PC-3 (cell line): ENCODE results near the gene ENPP1. TPM values are rescaled to one million over a fixed set of nuclear protein-coding genes. Genes with fewer than 3 reads are reported as not detected.

Source experiments
- ATAC-seq: fragments of 200-7000 bp; cut with Tn5 transposase; 2 replicates; pipeline ENCODE4 v1.9.1; 2020; ENCODE audit warnings: mild to moderate bottlenecking, moderate library complexity
- BruUV-seq: library from RNA; stranded (reverse); fragments of 400-500 nt; replicated peaks from 2 replicates; lab custom pipeline; 2021; lab: Mats Ljungman, UMichigan
- CTCF ChIA-PET: fragments of 300-600 bp; sonication (Branson Sonifier 250); formaldehyde crosslinking; loops from one replicate; lab custom pipeline; 2022; ENCODE audit warnings: antibody characterized with exemption; lab: Charles Lee
- POLR2A ChIA-PET: fragments of 300-600 bp; sonication (Branson Sonifier 250); formaldehyde crosslinking; loops from one replicate; lab custom pipeline; 2022; ENCODE audit warnings: antibody characterized with exemption; ENCODE audit not compliant: unreplicated experiment; lab: Charles Lee
- DNase-seq: peaks from one replicate; pipeline ENCODE4 v3.0.0-alpha.2; 2015
- H2AFZ ChIP-seq: fragments of 300-600 bp; sonication (generic); 2 replicates; pipeline ENCODE4 v1.6.0; 2016; ENCODE audit warnings: antibody characterized with exemption, low read length
- H3F3A ChIP-seq: fragments of 300-600 bp; sonication (generic); one replicate; pipeline ENCODE4 v1.6.0; 2017; ENCODE audit warnings: antibody characterized with exemption, low read length, control low read depth, mild to moderate bottlenecking; ENCODE audit not compliant: unreplicated experiment
- H3K27ac ChIP-seq: fragments of 300-600 bp; sonication (generic); 2 replicates; pipeline ENCODE4 v1.5.1; 2016; ENCODE audit warnings: mild to moderate bottlenecking, low read length
- H3K27me3 ChIP-seq: fragments of 300-600 bp; sonication (generic); 2 replicates; pipeline ENCODE4 v1.6.1; 2016; ENCODE audit warnings: low read length, mixed read lengths
- H3K36me3 ChIP-seq: fragments of 300-600 bp; sonication (generic); 2 replicates; pipeline ENCODE4 v1.6.1; 2016; ENCODE audit warnings: low read depth, mixed run types, low read length, mixed read lengths
- H3K4me1 ChIP-seq: fragments of 300-600 bp; sonication (generic); 2 replicates; pipeline ENCODE4 v1.5.1; 2016; ENCODE audit warnings: low read length; ENCODE audit not compliant: insufficient read depth
- H3K4me2 ChIP-seq: fragments of 300-600 bp; sonication (generic); 2 replicates; pipeline ENCODE4 v1.6.0; 2016; ENCODE audit warnings: low read length
- H3K4me3 ChIP-seq: fragments of 300-600 bp; sonication (generic); 2 replicates; pipeline ENCODE4 v1.5.1; 2016; ENCODE audit warnings: mild to moderate bottlenecking, low read length, mixed read lengths
- H3K79me2 ChIP-seq: fragments of 300-600 bp; sonication (generic); 2 replicates; pipeline ENCODE4 v1.6.1; 2017; ENCODE audit warnings: low read length, mixed read lengths
- H3K9ac ChIP-seq: fragments of 300-600 bp; sonication (generic); 2 replicates; pipeline ENCODE4 v1.6.0; 2016; ENCODE audit warnings: mild to moderate bottlenecking, low read length
- H3K9me2 ChIP-seq: fragments of 300-600 bp; sonication (generic); replicated peaks from 2 replicates; pipeline ENCODE4 v1.6.1; 2016; ENCODE audit warnings: mixed run types, low read length, mixed read lengths
- H3K9me3 ChIP-seq: fragments of 300-600 bp; sonication (generic); 2 replicates; pipeline ENCODE4 v1.6.1; 2016; ENCODE audit warnings: low read length, mixed read lengths
- H4K20me1 ChIP-seq: fragments of 300-600 bp; sonication (generic); 2 replicates; pipeline ENCODE4 v1.6.1; 2016; ENCODE audit warnings: low read length, mixed read lengths
- CTCF ChIP-seq: fragments of 300-600 bp; sonication (generic); conservative IDR thresholded peaks from 2 replicates; pipeline ENCODE4 v1.5.1; 2017; ENCODE audit warnings: antibody characterized with exemption, low read depth, mild to moderate bottlenecking, low read length
- EZH2 ChIP-seq: fragments of 300-600 bp; sonication (generic); IDR thresholded peaks from one replicate; pipeline ENCODE4 v1.6.1; 2017; ENCODE audit warnings: antibody characterized with exemption, mild to moderate bottlenecking, low read length; ENCODE audit not compliant: unreplicated experiment
- EZH2phosphoT487 ChIP-seq: fragments of 300-600 bp; sonication (generic); IDR thresholded peaks from 2 replicates; pipeline ENCODE4 v1.6.1; 2018; ENCODE audit warnings: mild to moderate bottlenecking, antibody characterized with exemption, low read length, borderline replicate concordance
- intact Hi-C: fragments of 100-400 bp; cut with micrococcal nuclease; formaldehyde crosslinking; loops from 2 replicates; pipeline ENCODE4 v1.9.0; 2023
- total RNA-seq: library from RNA; depleted of rRNA; stranded (reverse); fragments of >200 nt; gene quantifications from 2 replicates; pipeline ENCODE4 v1.2.3, GENCODE V29; 2014

The ENPP1 gene
- total RNA-seq, 1 experiment from 2014 or later, result 5.1 TPM

- Histone ChIP-seq H3K36me3 (no peaks in the 10 kb centered on the region), H4K20me1 (no peaks in the 10 kb centered on the region), H3K79me2 (no peaks in the 10 kb centered on the region), H3K4me3 (no peak overlapping the region), H3K4me1 (peaks cover 11% of the 10 kb centered on the region), H3K9ac (no peak overlapping the region), H3K4me2 (no peak overlapping the region), H3F3A (no peaks in the 10 kb centered on the region), H3K27me3 (no peaks in the 10 kb centered on the region), H3K9me3 (no peaks in the 10 kb centered on the region), H3K27ac (no peak overlapping the region), H2AFZ (no peak overlapping the region), H3K9me2 (no peaks in the 10 kb centered on the region)
- ATAC-seq, result no peak
- TF ChIP-seq EZH2phosphoT487 (no peak), EZH2 (no peak), CTCF (no peak)
- CTCF ChIA-PET, result no interaction called here
- intact Hi-C loops, result no loop called here
- no peak for DNase-seq
- POLR2A ChIA-PET, result no interaction called here
- no TSS peak for BruUV-seq
Measured at GRCh38 chr6:131868836-131869235, 61.0 kb downstream of the ENPP1 start.

DNA sequence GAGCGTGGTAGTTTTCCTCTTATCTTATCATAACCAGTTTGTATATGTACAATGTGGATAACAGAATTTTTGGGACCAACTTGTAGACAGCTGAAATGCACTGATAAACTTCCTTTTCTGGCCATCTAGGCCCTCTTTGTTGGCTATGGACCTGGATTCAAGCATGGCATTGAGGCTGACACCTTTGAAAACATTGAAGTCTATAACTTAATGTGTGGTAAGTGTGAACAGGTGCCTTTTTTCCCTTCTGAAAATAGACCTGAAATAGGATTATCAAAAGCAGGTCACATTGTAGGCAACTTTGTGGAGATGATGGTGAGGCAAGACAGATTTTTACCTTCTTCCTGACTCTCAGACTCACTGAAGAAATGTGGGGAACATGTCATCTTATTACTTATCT is 67.8 kb downstream of the ENPP1 start:
- no peak overlapping the region for H2AFZ ChIP-seq
- DNase-seq, result no peak
- ATAC-seq, result no peak
- H3K9me2 ChIP-seq, result no peaks in the 10 kb centered on the region
- no peaks in the 10 kb centered on the region for H3K27me3 ChIP-seq
- no peak overlapping the region for H3K4me3 ChIP-seq
- ChIA-PET CTCF (no interaction called here), POLR2A (no interaction called here)
- no peak overlapping the region for H3K4me2 ChIP-seq
- H3F3A ChIP-seq, result no peaks in the 10 kb centered on the region
- no peaks in the 10 kb centered on the region for H3K4me1 ChIP-seq
- H3K79me2 ChIP-seq, result no peaks in the 10 kb centered on the region
- TF ChIP-seq CTCF, result no peak
- no peak for TF ChIP-seq EZH2
- TF ChIP-seq EZH2phosphoT487, result no peak
- no peak overlapping the region for H3K9ac ChIP-seq
- H3K36me3 ChIP-seq, result no peaks in the 10 kb centered on the region
- no peak overlapping the region for H3K27ac ChIP-seq
- intact Hi-C loops, result no loop called here
- H3K9me3 ChIP-seq, result no peaks in the 10 kb centered on the region
- no peaks in the 10 kb centered on the region for H4K20me1 ChIP-seq
- BruUV-seq, result no TSS peak

- CTCF ChIA-PET, result no interaction called here
- H3K4me3 ChIP-seq, result no peak overlapping the region
- no peak overlapping the region for H2AFZ ChIP-seq
- H3K9me2 ChIP-seq, result no peaks in the 10 kb centered on the region
- TF ChIP-seq EZH2phosphoT487 (no peak), CTCF (no peak), EZH2 (no peak)
- no peak overlapping the region for H3K27ac ChIP-seq
- no peaks in the 10 kb centered on the region for H3K27me3 ChIP-seq
- ATAC-seq (no peak), DNase-seq (no peak)
- H3K9me3 ChIP-seq, result no peaks in the 10 kb centered on the region
- BruUV-seq, result no TSS peak
- POLR2A ChIA-PET, result no interaction called here
- H3F3A ChIP-seq, result no peaks in the 10 kb centered on the region
- H3K4me1 ChIP-seq, result no peaks in the 10 kb centered on the region
- intact Hi-C loops, result no loop called here
- no peaks in the 10 kb centered on the region for H3K79me2 ChIP-seq
- no peaks in the 10 kb centered on the region for H4K20me1 ChIP-seq
- no peaks in the 10 kb centered on the region for H3K36me3 ChIP-seq
- H3K4me2 ChIP-seq, result no peak overlapping the region
- H3K9ac ChIP-seq, result no peak overlapping the region
Measured at GRCh38 chr6:131876545-131876944, 68.7 kb downstream of the ENPP1 start.
